Subcutaneous adipose tissue (tissue), 4 donors: ENCODE results near the gene M1AP. TPM values are rescaled to one million over a fixed set of nuclear protein-coding genes. Genes with fewer than 3 reads are reported as not detected.

Experiments
- total RNA-seq, 4 donors: library from RNA; depleted of rRNA; stranded (reverse); fragments of >200 nt; gene quantifications; one replicate each; pipeline ENCODE4 v1.1.0, GENCODE V29; 2016
- TF ChIP-seq, protein P1 (sequence below): fragments of 450-650 bp; IDR thresholded peaks from one replicate; pipeline ENCODE4 v1.5.1; 2016; ENCODE audit warnings: low read depth, mild to moderate bottlenecking, control low read depth, antibody characterized with exemption, moderate library complexity

M1AP gene
- total RNA-seq, 4 donors from 2014 or later = 0.33 to 3.9 (median 2.0) TPM

DNA sequence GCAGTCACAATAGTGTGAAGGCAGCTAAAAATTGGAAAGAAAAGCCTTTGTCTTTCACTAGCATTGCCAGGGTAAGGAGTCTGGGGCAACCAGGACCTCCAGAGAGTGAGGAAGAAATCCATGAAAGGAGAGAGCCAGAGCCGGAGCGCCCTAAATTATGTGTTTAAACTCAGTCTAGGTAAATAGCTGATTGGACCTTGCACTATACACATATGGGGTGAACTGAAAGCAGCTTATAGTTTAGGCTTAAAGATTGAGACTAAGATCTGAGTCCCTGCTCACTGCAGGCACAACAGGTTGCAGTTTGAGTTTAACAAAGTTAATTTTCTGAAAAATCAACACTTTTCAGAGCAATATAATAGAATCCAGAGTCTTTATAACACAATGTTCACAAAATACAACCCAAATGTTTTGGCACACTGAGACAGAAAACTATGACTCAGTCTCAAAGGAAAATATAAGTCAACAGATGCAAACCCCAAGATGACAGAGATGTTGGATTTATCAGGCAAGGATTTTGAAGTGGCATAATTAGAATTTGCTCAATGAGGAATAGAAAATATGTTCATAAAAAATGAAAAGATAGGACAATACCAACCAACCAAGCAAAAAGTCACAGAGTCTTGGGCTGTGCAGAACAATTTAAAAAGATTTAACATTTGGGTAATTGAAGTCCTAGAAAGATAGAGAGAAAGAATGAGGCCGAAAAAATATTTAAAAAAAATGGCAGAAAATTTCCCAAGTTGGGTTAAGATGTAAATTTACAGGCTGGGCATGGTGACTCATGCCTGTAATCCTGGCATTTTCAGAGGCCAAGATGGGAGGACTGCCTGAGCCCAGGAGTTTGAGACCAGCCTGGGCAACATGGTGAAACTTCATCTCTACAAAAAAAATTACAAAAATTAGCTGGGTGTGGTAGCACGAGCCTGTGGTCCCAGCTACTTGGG is 54.0 kb downstream of the M1AP start:
- TF ChIP-seq, protein P1, sequence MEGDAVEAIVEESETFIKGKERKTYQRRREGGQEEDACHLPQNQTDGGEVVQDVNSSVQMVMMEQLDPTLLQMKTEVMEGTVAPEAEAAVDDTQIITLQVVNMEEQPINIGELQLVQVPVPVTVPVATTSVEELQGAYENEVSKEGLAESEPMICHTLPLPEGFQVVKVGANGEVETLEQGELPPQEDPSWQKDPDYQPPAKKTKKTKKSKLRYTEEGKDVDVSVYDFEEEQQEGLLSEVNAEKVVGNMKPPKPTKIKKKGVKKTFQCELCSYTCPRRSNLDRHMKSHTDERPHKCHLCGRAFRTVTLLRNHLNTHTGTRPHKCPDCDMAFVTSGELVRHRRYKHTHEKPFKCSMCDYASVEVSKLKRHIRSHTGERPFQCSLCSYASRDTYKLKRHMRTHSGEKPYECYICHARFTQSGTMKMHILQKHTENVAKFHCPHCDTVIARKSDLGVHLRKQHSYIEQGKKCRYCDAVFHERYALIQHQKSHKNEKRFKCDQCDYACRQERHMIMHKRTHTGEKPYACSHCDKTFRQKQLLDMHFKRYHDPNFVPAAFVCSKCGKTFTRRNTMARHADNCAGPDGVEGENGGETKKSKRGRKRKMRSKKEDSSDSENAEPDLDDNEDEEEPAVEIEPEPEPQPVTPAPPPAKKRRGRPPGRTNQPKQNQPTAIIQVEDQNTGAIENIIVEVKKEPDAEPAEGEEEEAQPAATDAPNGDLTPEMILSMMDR = no peak

DNA sequence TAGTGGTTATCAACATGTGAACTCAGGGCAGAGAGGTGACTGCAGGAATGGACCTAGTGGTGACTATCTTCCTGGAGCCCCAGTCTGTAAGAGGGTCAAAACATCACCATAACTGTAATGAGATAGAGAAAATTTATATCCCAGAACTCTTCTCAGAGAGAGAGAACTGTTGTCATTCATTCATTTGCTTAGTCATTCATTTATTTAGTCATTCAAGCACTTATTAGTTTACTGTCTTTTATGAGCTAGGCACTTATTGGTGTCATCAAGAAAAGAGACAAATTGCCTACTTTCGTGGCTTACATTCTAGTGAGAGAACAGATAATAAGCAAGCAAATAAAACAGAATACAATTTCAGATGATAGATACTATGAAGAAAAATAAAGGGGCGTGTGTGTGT is 59.5 kb downstream of the M1AP start:
- TF ChIP-seq, protein P1 = no peak

DNA sequence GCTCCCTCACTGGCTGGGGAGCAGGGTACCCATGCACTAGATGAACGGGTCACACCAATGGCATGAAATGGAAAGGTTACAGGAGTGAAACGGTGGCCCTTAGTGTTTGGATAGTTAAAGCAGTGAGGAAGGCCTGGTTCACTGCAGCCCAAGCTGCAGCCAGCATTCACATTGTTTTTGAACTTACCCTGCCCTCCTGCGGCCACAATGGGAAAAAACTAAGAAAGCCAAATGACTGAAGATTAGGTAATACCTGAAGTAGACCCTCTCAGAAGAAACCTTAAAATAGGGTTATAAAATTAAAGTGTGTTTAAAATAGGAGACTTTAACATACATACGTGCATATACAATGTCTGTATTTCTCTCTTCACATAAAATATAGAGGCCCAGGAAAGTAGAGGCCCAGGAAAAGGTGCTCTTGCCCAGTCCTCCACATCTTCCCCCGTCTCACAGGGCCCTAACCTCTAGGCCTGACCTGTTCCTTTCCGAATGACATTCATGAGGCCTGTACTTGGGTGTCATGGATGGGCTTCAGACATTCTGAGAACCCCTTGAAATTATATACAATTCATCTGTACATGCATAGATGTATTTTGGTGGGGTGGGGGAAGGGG is 60.4 kb downstream of the M1AP start:
- TF ChIP-seq, protein P1 = no peak

DNA sequence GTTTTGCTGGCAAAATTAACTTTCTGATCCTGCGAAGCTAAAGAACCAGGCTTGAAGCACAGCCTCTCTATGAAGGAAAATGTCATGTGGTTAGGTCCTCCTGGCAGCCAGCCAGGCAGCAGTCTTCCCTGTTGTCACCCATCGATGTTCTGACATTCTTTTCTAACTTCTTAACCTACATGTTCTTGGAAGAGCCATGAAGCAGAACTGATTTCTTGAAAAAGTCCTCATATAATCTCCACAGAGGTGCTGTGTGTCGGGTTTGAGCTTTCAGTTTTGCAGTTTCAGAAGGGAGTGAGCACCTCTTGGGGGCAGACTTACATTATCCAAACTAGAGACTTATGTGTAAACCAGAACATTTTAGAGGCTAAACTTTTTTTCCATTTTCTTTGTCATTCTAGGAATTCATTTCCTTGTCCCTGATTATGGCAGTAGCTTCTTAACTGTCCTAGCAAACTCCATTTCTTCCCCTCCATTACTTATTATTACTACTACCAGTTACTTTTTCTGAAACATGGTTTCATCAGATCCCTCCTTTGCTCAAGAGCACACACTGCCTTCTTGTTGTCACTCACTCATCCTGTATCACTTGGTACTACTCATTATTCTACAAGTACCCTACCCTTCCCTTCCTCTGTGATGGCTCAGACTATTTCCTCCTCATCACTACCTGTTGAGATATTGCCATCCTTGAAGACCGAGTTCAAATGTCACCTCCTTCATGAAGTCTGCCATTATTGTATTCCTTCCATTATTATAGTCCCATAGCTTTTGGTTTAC is 62.5 kb downstream of the M1AP start:
- TF ChIP-seq, protein P1 = no peak

DNA sequence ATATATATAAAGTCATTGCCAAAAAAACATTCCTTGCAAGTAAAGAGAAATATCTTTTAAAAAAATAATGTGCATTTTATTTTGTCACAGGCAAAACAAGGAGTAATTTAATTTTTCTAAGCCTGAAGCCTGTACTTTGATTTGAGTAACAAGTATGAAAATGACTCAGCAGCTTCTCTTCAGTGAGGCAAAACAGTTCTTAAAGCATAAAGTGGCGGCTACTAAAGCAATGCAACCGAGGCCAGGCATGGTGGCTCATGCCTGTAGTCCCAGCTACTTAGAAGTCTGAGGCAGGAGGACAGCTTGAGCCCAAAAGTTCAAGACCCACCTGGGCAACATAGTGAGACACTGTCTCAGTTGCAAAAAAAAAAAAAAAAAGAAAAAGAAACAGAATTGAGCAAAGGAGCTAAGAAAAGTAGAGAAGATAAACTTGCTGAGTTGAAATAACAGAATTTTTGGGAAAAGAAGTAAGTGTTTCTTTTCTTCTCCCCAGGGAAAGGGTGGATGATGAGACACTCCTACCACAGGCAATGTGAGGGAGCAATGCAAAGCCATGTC is 64.0 kb downstream of the M1AP start:
- TF ChIP-seq, protein P1 = no peak

DNA sequence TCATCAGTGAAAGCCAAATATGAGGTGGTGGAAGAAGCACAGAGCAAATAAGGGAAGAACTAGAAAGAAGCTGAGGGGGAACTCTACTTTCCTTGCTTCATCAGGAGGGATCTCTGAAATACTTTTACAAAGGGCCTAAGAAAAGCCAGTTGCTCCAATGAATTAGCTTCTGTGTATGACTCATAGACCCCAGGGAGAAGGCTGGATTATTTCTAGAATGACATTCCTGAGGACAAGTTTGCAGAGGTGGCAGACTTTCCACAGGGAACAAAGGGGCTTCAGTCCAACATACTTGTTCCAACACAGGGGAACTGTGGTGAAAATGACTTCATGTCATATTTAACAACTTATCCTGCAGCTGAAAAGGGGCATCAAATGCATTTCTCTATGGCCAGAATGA is 64.6 kb downstream of the M1AP start:
- TF ChIP-seq, protein P1 = no peak

DNA sequence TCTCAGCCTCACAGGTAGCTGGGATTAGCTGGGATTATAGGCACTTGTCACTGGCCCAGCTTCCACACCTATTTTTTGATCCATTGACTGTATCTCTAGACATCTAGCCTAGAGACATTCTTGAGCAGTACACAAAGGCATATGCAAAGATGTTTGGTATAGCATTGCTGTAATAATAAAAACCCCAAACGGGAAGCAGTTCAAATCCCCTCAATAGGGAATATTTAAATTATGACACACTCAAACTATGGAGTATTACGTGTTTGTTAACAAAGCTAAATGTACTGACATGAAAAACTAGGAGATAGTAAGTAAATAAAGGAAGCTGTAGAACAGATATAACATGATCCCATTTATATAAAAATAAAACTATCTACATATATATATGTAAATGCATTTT is 65.9 kb downstream of the M1AP start:
- TF ChIP-seq, protein P1 = no peak
